ENCODE measurements around the gene OR2W1.

The OR2W1 gene, protein sequence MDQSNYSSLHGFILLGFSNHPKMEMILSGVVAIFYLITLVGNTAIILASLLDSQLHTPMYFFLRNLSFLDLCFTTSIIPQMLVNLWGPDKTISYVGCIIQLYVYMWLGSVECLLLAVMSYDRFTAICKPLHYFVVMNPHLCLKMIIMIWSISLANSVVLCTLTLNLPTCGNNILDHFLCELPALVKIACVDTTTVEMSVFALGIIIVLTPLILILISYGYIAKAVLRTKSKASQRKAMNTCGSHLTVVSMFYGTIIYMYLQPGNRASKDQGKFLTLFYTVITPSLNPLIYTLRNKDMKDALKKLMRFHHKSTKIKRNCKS

DNA sequence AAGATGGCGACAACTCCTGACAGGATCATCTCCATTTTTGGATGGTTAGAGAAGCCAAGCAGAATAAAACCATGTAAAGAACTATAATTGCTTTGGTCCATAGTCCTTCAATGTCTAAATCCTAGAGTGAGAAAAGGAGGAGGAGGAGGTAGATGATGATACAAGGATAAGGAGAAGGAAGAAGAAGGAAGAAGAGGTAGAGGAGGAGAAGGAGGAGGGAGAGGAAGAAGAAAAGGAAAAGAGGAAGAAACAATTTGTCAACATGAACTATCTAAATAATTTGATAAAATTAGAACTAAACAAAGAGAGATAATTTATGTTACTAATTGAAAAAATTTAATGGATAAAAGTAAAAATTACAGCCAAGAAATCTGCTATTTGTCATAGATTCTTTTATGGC, at the start of gene OR2W1:
TSS of gene OR2W1 (minus strand) at position 101 of the 400 bp plus-strand sequence. CDS start at position 101, 0 bp downstream.
- DNase-seq (ENCODE audit: low read depth) = no peak

DNA sequence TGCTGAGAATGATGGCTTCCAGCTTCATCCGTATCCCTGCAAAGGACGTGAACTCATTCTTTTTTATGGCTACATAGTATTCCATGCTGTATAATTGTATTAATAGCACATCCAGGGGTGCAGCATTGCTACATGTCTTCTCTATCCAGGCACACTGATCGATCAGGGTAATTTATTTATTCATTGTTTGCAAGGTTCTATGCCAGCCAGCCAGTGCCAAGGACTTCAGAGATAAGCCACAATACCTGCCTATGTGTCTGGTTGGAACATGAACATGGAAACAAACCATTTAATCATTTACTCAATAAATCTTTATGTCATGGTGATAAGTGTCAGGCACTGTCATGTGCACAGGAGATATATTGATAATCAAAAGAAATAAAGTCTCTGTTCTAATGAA, 48.0 kb upstream of the OR2W1 start:
- no peak for DNase-seq (ENCODE audit: low read depth)

DNA sequence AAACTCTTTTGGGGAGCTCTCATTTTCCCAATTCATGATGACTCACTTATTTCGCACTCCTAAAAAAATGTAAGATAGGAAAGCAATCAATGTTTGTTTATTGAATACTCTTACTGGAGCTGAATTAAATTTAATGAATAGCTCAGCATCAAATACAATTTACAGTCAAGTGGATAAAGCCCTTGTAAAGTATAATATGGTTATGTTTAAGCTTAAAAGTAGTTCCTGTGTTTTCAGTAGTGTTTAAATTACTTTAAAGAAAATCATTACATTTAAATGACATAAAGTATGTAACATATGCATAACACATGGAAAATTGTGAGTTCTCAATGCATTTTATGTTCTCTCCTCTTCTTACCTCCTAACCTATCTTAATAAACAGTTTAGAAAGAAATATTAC, 42.2 kb upstream of the OR2W1 start, which contains the start of gene OR2B3:
TSS of gene OR2B3 (minus strand) at position 101 of the 400 bp plus-strand sequence. CDS start at position 36, 65 bp downstream.
- DNase-seq (ENCODE audit: low read depth) = no peak

DNA sequence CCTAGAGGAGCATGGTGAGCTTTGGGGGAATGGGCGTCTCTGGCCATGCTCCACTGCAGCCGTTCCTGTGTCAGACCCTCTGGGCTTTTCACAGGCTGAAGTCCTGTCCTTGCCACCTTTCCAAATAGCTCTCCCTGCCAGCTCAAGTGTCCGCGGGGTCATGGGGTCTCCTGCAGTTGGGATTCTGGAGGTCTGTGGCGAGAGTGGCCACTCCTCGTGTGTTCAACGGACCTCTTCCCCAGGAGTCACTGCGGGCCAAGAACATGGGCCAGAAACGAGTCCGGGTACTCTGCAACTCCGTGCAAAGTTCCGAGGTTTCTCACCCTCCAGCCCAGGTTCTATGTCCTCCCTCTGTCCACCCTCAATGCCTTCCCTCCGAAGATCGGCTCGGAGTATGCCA, 37.5 kb upstream of the OR2W1 start:
- no peak for DNase-seq (ENCODE audit: low read depth)

DNA sequence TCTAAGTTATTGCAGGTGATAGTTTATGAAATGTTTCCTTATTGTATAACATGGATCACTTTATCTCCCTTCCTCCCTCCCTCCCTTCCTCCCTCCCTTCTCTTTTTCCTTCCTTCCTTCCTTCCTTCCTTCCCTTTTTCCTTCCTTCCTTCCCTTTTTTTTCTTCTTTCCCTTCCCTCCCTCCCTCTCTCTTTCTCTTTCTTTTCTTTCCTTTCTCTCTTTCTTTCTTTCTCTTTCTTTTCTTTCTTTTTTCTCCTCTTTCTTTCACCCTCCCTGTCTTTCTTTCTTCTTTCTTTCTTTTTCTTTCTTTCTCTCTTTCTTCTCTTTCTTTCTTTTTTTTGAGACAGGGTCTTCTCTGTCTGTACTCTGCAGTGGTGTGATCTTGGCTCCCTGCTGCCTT, 36.3 kb upstream of the OR2W1 start:
- DNase-seq (ENCODE audit: low read depth) = no peak

DNA sequence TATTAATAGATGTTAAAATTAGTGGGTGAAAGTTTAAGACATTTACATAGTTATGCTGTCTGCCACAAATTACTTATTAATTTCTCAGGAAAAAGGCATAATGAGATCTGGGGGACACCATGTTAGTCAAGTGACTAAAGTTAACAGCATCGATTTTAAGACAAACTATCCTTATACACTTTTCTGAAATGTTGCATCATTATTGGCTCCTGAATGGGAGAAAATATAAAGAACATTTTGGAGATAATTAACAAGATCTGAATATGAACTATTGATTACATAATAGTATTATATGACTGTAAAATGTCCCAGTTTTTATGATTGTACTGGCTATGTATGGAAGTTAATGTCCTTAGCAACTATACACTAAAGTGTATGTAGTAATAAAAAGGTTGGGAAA, 34.2 kb upstream of the OR2W1 start:
- DNase-seq (ENCODE audit: low read depth) = no peak

DNA sequence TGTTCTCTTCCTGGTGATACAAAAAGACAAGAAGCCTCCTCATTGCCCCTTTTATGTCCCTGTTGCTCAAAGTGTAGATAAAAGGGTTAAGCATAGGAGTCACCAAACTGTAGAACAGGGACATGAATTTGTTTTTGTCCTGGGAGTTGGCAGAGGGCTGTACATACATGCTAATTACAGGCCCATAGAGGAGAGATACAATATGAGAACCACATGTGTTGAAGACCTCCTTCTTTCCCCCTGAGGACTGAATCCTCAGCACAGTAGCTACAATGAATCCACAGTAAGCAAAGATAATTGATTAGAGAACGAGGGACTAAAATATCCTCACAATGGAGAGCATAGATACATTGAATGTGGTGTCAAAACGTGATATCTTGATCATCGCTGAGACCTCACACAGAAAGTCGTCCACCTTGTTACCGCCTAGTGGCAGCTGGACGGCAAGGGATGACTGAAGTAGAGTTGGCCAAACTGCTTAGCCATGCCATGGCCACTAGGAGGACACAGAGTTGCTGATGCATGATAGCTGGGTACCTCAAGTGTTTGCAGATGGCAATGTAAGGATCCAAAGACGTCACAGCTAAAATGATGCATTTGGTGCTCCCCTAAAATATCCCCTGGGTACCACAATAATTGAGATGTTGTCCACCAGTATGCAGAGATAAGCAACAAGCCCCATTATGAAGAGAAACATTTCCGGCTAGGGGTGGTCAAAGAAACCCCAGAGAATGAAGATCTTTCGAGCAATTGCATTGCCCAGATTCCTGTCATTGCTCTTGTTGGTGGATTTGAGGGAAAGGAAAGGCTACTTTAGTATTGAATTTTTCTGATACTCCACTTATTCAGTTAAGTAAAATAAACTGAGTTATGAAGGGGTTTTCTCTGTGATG, 27.1 kb upstream of the OR2W1 start:
- DNase-seq (ENCODE audit: low read depth) = peak; percentile 70

DNA sequence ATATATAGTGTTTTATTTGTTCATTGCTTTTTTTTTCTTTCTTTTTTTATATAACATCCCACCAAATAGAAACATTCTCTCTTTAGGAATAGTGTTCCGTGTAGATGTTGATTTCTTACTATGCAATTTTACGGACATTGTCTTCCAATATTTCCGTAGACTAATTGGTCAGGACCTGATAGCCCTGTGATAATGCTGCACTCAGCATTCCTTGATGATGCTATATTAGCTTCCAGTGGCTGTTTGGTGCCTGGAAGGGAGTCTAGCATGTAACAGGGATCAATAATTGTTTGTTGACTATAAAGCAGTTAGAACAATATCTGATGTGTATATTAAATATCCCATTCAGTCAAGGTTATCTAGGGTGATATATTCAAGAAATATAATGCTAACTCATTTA, 6.7 kb upstream of the OR2W1 start:
- no peak for DNase-seq (ENCODE audit: low read depth)

DNA sequence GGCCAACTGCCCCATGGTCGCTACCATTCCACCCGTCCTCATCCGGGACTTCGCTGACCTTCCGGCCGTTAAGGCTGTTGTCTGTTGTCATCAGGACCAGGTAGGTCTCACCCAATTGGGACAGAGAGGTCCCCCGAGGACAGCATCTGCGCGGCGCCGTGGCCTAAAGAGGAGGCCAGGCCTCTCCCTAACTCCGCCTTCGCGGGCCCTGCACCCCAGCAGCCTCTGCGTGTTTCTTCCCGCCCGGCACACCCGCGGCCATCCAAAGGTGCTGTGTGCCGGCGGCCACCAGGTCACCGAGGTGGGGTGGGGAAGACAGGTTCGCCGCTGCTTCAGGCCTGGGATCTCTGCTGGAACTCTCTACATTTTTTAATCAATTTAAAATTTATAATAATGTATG, 9.0 kb downstream of the OR2W1 start:
- DNase-seq (ENCODE audit: low read depth) = no peak

DNA sequence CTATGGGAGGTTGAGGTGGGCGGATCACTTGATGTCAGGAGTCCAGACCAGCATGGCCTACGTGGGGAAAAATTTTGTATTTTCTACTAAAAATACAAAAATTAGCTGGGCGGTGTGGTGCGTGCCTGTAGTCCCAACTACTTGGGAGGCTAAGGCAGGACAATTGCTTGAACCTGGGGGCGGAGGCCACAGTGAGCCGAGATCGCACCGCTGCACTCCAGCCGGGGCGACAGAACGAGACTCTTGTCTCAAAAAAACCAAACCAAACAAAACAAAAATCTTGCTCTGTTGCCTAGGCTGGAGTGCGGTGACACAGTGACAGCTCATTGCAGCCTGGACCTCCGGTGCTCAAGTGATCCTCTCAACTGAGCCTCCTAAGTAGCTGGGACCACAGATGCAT, 16.2 kb downstream of the OR2W1 start:
- DNase-seq (ENCODE audit: low read depth) = no peak

DNA sequence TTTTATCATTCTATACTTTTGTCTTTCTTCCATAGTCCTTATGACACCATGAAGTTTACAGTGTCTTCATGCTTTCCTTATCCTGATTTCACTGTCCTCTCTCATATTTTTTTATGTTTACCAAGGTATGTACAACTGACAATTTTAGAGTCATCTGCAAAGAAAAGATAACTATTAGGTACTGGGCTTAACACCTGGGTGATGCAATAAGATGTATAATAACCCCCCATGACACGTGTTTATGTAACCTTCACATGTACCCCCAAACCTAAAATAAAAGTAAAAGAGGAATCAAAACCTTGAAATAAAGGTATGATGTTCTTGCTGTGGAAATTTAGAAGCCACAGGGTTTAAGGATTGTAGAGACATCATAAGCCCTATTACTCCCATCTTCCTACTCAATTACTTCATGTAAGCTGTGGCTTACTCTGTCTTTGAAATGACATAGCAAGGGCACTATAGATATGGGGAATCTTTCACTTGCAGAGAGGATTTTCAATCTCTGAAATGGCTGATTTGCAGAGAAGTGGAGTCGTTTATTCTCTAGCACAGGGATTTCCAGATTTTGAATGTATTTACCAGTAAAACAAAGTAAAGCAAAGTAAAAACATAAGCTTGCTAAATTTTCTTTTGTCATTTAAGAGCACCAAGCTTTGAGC, 18.9 kb downstream of the OR2W1 start:
- no peak for DNase-seq (ENCODE audit: low read depth)

DNA sequence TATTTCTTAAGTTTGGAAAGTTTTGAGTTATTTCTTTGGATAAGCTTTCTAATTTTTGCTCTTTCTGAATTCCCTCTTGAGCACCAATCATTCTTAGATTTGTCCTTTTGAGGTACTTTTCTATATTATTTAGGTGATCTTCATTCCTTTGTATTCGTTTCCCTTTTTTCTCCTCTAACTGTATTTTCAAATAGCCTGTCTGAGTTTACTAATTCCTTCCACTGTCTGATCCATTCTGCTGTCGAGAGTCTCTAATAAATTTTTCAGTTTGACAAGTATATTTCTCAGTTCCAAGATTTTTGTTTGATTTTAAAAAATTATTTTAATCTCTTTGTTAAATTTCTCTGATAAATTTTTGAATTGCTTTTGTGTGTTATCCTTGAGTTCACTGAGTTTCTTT, 23.5 kb downstream of the OR2W1 start:
- DNase-seq (ENCODE audit: low read depth) = no peak

DNA sequence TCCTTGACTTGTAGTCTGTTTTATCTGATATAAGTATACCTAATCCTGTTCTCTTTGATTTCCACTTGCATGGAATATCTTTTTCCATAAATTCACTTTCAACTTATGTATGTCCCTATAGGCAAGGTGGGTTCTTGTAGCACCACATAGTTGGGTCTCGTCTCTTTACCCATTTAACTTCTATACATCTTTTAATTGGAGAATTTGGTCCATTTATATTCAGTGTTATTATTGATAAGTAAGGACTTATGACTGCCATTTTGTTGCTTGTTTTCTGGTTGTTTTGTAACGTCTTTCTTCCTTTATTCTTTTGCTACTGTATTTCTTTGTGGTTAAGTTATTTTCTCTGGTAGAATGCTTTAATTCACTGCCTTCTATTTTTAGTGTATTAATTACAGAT, 25.3 kb downstream of the OR2W1 start:
- DNase-seq (ENCODE audit: low read depth) = no peak

DNA sequence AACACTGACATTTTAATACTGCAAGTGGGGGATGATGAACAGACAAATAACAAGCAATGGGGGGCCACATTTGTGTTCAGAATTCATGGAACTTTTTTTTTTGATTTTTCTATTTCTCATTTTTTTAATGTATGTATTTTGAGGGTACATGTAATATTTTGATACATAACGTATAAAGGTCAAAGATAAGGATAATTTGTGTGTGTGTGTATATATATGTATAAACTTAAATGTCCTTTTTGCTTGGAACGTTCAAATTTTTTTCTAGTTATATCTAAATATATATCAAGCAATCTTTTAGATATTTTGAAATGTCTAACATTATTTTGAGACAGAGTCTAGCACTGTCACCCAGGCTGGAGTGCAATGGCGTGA, 27.6 kb downstream of the OR2W1 start:
- DNase-seq (ENCODE audit: low read depth) = no peak

DNA sequence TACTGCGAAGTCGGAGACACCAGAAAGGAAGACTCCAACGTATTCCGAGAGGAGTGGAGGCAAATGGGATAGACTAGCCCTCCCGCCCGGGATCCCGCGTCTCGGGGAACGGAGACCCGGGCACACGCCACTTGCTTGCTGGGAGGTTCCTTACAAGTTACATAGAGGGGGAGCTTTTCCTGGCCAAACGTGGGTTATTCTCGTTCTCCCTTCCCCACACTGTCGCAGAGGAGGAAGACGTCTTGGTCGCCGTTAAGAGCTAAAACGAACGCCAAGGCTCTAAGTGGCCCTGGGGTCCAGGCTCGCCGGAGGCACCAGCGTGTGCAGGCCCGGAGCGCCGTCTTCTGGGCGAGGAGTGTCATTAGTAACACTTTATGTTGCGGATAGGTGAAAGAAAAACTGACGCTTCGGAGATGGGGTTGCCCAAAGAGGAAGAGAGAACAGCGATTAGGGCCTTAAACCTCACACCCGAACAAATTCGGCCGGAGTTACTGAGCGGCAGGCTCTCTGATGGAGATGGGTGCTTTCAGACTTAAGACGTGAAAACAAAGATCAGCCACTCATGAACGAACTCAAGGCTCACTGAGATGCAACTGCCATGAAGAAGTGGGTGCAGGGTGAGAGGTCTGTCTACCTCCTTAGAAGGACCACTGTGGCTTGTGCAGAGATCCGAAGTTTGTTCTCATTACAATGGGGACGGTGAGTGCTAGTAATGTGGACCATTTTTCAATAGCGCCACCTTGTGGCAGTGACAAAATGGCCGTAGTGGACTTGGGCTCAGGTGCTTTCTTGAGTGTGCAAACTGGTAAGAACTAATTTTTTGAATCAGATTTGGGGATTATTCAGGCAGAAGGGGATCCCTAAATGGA, 28.2 kb downstream of the OR2W1 start:
- DNase-seq (ENCODE audit: low read depth) = peak; percentile 80

DNA sequence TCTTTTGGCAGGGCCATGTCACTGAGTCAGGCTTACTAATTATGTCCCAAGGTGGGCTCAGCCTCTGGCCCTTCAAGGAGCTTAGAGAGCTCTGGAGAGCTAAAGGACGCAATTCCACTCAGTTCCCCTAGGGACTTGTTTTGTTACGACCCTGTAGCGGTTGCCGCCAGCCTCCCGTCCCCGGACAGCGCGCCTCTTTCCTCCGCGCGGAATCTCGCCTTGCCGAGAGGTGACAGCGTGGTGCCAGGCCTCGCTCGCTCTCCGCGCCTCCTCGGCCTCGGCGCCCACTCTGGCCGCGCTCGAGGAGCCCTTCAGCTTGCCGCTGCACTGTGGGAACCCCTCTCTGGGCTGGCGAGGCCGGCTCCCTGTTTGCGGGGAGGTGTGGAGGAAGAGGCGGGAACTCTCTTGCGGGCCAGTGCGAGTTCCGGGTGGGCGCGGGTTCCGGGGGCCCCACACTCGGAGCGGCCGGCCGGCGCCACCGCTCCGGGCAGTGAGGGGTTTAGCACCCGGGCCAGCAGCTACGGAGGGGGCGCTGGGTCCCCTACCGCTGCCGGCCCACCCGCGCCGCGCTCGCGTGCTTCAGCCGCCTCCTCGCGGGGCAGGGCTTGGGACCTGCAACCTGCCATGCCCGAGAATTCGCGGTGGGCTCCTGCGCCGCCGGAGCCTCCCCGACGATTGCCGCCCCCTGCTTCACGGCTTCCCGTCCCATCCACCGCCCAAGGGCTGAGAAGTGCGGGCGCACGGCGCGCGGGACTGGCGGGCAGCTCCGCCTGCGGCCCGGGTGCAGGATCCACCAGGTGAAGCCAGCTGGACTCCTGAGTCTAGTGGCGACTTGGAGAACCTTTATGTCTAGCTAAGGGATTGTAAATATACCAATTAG, 30.0 kb downstream of the OR2W1 start:
- peak; percentile 31 for DNase-seq (ENCODE audit: low read depth)

DNA sequence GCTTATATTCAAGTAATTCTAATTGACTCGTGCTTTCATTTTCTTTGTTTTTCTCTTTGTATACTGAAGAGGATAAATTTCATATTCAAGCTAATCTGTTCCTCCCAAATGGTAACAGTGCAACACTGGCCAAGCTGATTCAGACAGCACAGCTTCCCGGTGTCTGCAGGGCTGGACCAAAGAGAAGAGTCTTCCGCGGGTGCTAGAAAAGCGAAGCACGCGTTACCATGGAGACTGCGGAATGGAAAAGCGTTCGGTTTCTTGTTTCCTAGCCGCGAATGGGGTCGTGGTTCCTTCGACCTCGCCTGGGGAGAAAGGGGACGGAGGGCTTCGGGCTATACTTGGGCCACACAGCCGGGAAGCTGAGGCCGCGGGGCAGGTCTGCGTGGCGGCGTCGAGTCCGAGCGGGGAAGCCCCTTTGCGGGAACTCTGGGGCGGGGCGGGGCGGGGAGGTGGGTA, 33.7 kb downstream of the OR2W1 start:
- peak; percentile 73 for DNase-seq (ENCODE audit: low read depth)

DNA sequence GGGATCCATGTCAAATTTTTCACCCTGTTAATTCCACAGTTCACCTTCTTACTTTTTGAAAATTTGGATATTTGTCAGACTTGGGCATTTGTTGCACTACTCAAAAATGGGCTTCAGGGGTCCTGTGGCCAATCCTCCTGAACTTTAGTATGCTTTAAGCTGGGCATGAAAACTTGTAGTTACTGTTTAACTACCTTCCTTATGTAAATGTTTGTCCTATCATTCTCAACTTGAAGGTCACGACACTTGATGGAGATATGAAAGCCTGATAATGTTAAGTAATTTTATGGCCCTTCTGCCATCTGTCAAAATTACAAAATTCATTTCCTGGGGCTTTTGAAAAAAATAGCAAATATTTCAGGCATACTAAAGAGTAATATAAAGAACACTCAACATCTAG, 35.6 kb downstream of the OR2W1 start:
- DNase-seq (ENCODE audit: low read depth) = no peak

DNA sequence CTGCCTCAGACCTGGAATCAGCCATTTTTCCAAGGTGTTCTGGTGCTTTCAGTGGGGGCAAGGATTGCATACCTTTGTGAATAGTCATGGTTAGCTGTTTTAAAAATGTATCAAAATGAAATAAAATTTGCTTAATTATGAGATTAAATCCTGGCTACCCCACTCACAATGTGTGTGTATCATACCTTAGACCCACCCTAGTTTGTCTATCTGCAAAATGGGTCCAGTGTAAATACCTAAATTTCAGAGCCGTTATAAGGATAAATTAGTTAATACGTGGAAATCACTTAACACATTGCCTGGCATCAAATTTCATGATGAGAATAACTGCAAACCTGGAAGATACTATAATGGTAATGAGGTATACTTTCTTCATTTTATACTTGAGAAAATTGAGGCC, 36.9 kb downstream of the OR2W1 start:
- DNase-seq (ENCODE audit: low read depth) = no peak

DNA sequence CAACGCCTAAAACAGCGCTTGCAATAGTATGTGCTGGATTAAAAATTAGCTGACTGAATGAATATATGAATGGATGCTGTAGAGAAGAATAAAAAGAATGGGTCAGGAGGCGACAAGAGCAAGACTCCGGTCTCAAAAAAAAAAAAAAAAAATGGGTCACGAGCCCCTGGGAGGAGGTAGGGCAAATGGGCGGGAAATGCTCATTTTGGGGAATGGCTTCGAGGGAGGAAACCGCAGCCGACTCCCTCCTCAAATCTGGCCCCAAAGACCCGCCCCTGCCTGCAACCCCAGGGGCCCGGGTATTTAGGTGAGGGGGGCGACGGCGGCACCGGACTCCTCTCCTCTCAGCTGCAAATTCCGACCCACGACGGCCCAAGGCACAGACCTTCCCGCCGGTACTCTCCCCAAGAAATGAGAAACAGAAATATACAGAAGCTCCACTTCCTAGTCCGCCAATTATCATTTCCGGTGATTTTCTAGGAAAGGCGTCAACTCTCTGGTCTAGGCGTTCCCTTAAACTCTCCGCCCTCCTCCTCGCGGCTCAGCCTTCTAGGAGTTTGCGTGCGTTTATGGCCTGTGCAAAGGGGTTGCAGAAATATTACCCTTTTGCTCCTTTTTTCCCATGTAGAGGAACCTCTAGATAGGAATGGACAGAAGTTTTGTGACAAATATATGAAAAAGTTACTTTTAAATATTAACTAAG, 39.6 kb downstream of the OR2W1 start, which contains the start of gene ZNF311:
TSS of gene ZNF311 (minus strand) at position 133 of the 703 bp plus-strand sequence. CDS start 1,361 bp downstream, outside the sequence.
- peak; percentile 62 for DNase-seq (ENCODE audit: low read depth)
